ENCODE results near the gene CFAP54.

GRCh38 chr12:96811083-96811482, 321.7 kb downstream of the CFAP54 start:
- TF ChIP-seq, protein P1, sequence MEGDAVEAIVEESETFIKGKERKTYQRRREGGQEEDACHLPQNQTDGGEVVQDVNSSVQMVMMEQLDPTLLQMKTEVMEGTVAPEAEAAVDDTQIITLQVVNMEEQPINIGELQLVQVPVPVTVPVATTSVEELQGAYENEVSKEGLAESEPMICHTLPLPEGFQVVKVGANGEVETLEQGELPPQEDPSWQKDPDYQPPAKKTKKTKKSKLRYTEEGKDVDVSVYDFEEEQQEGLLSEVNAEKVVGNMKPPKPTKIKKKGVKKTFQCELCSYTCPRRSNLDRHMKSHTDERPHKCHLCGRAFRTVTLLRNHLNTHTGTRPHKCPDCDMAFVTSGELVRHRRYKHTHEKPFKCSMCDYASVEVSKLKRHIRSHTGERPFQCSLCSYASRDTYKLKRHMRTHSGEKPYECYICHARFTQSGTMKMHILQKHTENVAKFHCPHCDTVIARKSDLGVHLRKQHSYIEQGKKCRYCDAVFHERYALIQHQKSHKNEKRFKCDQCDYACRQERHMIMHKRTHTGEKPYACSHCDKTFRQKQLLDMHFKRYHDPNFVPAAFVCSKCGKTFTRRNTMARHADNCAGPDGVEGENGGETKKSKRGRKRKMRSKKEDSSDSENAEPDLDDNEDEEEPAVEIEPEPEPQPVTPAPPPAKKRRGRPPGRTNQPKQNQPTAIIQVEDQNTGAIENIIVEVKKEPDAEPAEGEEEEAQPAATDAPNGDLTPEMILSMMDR (IDR thresholded peaks at IDR 0.05): no peak
- TF ChIP-seq POLR2A (IDR thresholded peaks at IDR 0.05): no peak

All from thyroid gland (tissue), 4 donors.